ENCODE results near the gene RAVER1.

GRCh38 chr19:10320602-10321416, 12.5 kb downstream of the RAVER1 start:
- TF ChIP-seq CTCF (IDR thresholded peaks at IDR 0.05; ENCODE audit: low read depth, low read length) (no peak), POLR2A (IDR thresholded peaks at IDR 0.05; ENCODE audit: extremely low read depth, insufficient read length) (no peak), MAX (IDR thresholded peaks at IDR 0.05; ENCODE audit: low read depth, low read length) (no peak)

Measured in NB4 (cell line).